A549 (cell line): ENCODE measurements around the gene ZDHHC11. TPM values are rescaled to one million over a fixed set of nuclear protein-coding genes. Genes with fewer than 3 reads are reported as not detected.

ENCODE experiments used
- ATAC-seq, 2 experiments: fragments of 200-7000 bp in 1 of 2; fragments of >200 bp in 1 of 2; cut with Nextera tagmentation in 1 of 2; cut with Tn5 transposase in 1 of 2; 3 replicates each; pipeline versions ENCODE4 v1.8.0 to v1.9.1; 2018 to 2020; ENCODE audit warnings: mild to moderate bottlenecking in 1 of 2, moderate library complexity in 1 of 2
- CTCF ChIA-PET: fragments of 300-600 bp; sonication (Branson Sonifier 250); formaldehyde crosslinking; extraction: SDS; loops from one replicate; lab custom pipeline; 2021; ENCODE audit warnings: antibody characterized with exemption, inconsistent platforms; lab: Yijun Ruan, JAX
- POLR2A ChIA-PET: fragments of 350-600 bp; formaldehyde crosslinking; extraction: SDS; loops from one replicate; lab custom pipeline; 2021; ENCODE audit warnings: antibody characterized with exemption, inconsistent platforms; lab: Yijun Ruan, JAX
- DNase-seq, 2 experiments: peaks; one replicate each; pipeline versions ENCODE4 v3.0.0 to v3.0.0-alpha.2; 2011 to 2016; ENCODE audit warnings: low read depth in 1 of 2, low spot score in 1 of 2
- FAIRE-seq: peaks from 2 replicates; lab custom pipeline; 2011; peaks lifted over from hg19 to GRCh38; lab: Jason Lieb, UNC
- H3K27ac ChIP-seq, 2 experiments: fragments of >200 bp; sonication (Bioruptor Twin); formaldehyde crosslinking; 3 replicates each; pipeline ENCODE4 v1.5.1; 2016 to 2017
- H3K4me1 ChIP-seq: fragments of >200 bp; sonication (Bioruptor Twin); formaldehyde crosslinking; 3 replicates; pipeline ENCODE4 v1.6.1; 2016
- H3K4me2 ChIP-seq: fragments of >200 bp; sonication (Bioruptor Twin); formaldehyde crosslinking; 3 replicates; pipeline ENCODE4 v1.6.1; 2016
- H3K4me3 ChIP-seq: fragments of >200 bp; sonication (Bioruptor Twin); formaldehyde crosslinking; 3 replicates; pipeline ENCODE4 v1.5.1; 2016
- H3K9me3 ChIP-seq: fragments of >200 bp; sonication (Bioruptor Twin); formaldehyde crosslinking; 3 replicates; pipeline ENCODE4 v1.6.1; 2016
- BCL3 ChIP-seq: fragments of >200 bp; sonication (Bioruptor Twin); formaldehyde crosslinking; IDR thresholded peaks from 3 replicates; pipeline ENCODE4 v1.6.1; 2016
- BHLHE40 ChIP-seq: IDR thresholded peaks from 2 replicates; pipeline ENCODE4 v1.6.1; 2012; ENCODE audit warnings: low read depth, low read length, inconsistent platforms
- CBX8 ChIP-seq: fragments of 200-600 bp; sonication (generic); IDR thresholded peaks from 2 replicates; pipeline ENCODE4 v1.6.1; 2016
- CEBPB ChIP-seq, 2 experiments: fragments of >200 bp in 1 of 2; sonication (Bioruptor Twin) in 1 of 2; formaldehyde crosslinking in 1 of 2; IDR thresholded peaks; 2 replicates each; pipeline ENCODE4 v1.6.1; 2012 to 2016
- CHD4 ChIP-seq: fragments of 200-600 bp; sonication (generic); IDR thresholded peaks from 2 replicates; pipeline ENCODE4 v1.6.1; 2016; ENCODE audit warnings: antibody characterized with exemption, mild to moderate bottlenecking, borderline replicate concordance
- CTCF ChIP-seq: fragments of >200 bp; sonication (Bioruptor Twin); formaldehyde crosslinking; IDR thresholded peaks from 3 replicates; pipeline ENCODE4 v1.5.1; 2016
- EHMT2 ChIP-seq: fragments of 200-600 bp; sonication (generic); IDR thresholded peaks from 2 replicates; pipeline ENCODE4 v1.6.1; 2016; ENCODE audit warnings: antibody characterized with exemption, low read depth, mild to moderate bottlenecking, moderate library complexity
- FOSB ChIP-seq: fragments of 250-450 bp; sonication (Bioruptor Pico); IDR thresholded peaks from 2 replicates; pipeline ENCODE4 v1.5.0; 2020; ENCODE audit warnings: mild to moderate bottlenecking, moderate library complexity
- HEYL ChIP-seq: fragments of 250-450 bp; sonication (Bioruptor Pico); IDR thresholded peaks from 2 replicates; pipeline ENCODE4 v1.8.0; 2021; ENCODE audit warnings: mild to moderate bottlenecking, moderate library complexity
- HOXB13 ChIP-seq: fragments of 250-450 bp; sonication (Bioruptor Pico); IDR thresholded peaks from 2 replicates; pipeline ENCODE4 v1.5.0; 2020; ENCODE audit warnings: low read depth, mild to moderate bottlenecking, moderate library complexity
- KDM1A ChIP-seq: fragments of 200-600 bp; sonication (generic); IDR thresholded peaks from 2 replicates; pipeline ENCODE4 v1.6.1; 2016; ENCODE audit warnings: low read depth, mild to moderate bottlenecking
- MAFK ChIP-seq: fragments of 450-650 bp; IDR thresholded peaks from 2 replicates; pipeline ENCODE4 v1.6.1; 2014; ENCODE audit not compliant: partially characterized antibody
- MAZ ChIP-seq: fragments of 150-350 bp; IDR thresholded peaks from 2 replicates; pipeline ENCODE4 v1.6.1; 2014; ENCODE audit warnings: antibody characterized with exemption, low read depth, low read length, borderline replicate concordance
- NFE2L2 ChIP-seq: fragments of 150-350 bp; conservative IDR thresholded peaks from 2 replicates; pipeline ENCODE4 v1.6.1; 2014; ENCODE audit warnings: low read length
- NR3C1 ChIP-seq: fragments of >200 bp; sonication (Bioruptor Twin); formaldehyde crosslinking; IDR thresholded peaks from 3 replicates; pipeline ENCODE4 v1.6.1; 2017
- POLR2A ChIP-seq: IDR thresholded peaks from 2 replicates; pipeline ENCODE4 v1.6.1; 2012; ENCODE audit warnings: mild to moderate bottlenecking, low read length
- POLR2AphosphoS2 ChIP-seq: conservative IDR thresholded peaks from 2 replicates; pipeline ENCODE4 v1.6.1; 2012; ENCODE audit warnings: low read length, improper control_type of control experiment, inconsistent platforms
- RARB ChIP-seq: fragments of 250-450 bp; sonication (Bioruptor Pico); IDR thresholded peaks from 2 replicates; pipeline ENCODE4 v1.8.0; 2021; ENCODE audit warnings: mild to moderate bottlenecking, moderate library complexity
- REST ChIP-seq: fragments of 200-600 bp; sonication (generic); IDR thresholded peaks from 2 replicates; pipeline ENCODE4 v1.6.1; 2016; ENCODE audit warnings: antibody characterized with exemption, mild to moderate bottlenecking, moderate library complexity
- RNF2 ChIP-seq: fragments of 200-600 bp; sonication (generic); IDR thresholded peaks from 2 replicates; pipeline ENCODE4 v1.6.1; 2016; ENCODE audit warnings: low read depth, mild to moderate bottlenecking, antibody characterized with exemption, moderate library complexity, borderline replicate concordance
- TP53 ChIP-seq: fragments of 250-450 bp; sonication (Bioruptor Pico); IDR thresholded peaks from 2 replicates; pipeline ENCODE4 v1.5.0; 2021; ENCODE audit warnings: mild to moderate bottlenecking, moderate library complexity
- WGBS: methylation state at CpG from one replicate; pipeline ENCODE4 v1.1.6; 2017; ENCODE audit errors: missing lambda C conversion rate; 5-methylcytosine and 5-hydroxymethylcytosine counted together
- polyA minus RNA-seq: library from RNA; depleted of rRNA, polyadenylated mRNA; stranded (reverse); fragments of >200 nt; gene quantifications from 2 replicates; pipeline ENCODE4 v1.2.3, GENCODE V29; 2011; rRNA and poly(A)+ RNA removed
- polyA plus RNA-seq, 4 experiments: library from polyadenylated mRNA; depleted of rRNA in 3 of 4; stranded (reverse); fragments of >200 nt; fragmentation: RNase III in 1 of 4; extraction: RNeasy Plus Mini Kit Qiagen cat#74134 plus additional on column Dnase treatment in 1 of 4; gene quantifications; 2 replicates in 3 of 4; 3 replicates in 1 of 4; pipeline ENCODE4 v1.2.3, GENCODE V29; 2011 to 2017

ZDHHC11 gene
- polyA plus RNA-seq (2011; rRNA removed), result 2.6 and 9.9 TPM in 2 replicates
- polyA plus RNA-seq (2012; cell fraction: cytosol; rRNA removed), result 3.8 and 4.7 TPM in 2 replicates
- 67.7 and 100 TPM in 2 replicates for polyA plus RNA-seq (2012; cell fraction: nucleus; rRNA removed)
- polyA plus RNA-seq (2017; fragmentation: RNase III; extraction: RNeasy Plus Mini Kit Qiagen cat#74134 plus additional on column Dnase treatment), result 12.9 to 16.0 TPM (median 13.7 TPM) in 3 replicates
- polyA minus RNA-seq, result 13.4 and 20.0 TPM in 2 replicates

GRCh38 chr5:850511-851006 lies at the start of gene ZDHHC11:
ZDHHC11 (minus strand) TSS chr5:850986; CDS start chr5:850602, 384 bp downstream.
- Histone ChIP-seq H3K4me1 (no peaks in the 10 kb centered on the region), H3K27ac (no peak within 1 kb of the TSS)
- WGBS, result 98% methylated on average over 26 of the region's 27 CpGs
- POLR2A ChIA-PET, result no interaction called here
- no peak for TF ChIP-seq CEBPB (IDR thresholded peaks at IDR 0.05)
- no peak for TF ChIP-seq CBX8
- no peak for TF ChIP-seq RARB (CRISPR knock-in tag)
- TF ChIP-seq HEYL (CRISPR knock-in tag), result no peak
- no peak for TF ChIP-seq NR3C1
- no peak for TF ChIP-seq BCL3
- no peak for TF ChIP-seq BHLHE40
- TF ChIP-seq CHD4, result no peak
- TF ChIP-seq TP53, result no peak
- no peak for TF ChIP-seq RNF2
- no peak for TF ChIP-seq NFE2L2
- no peak for TF ChIP-seq POLR2AphosphoS2
- TF ChIP-seq HOXB13 (CRISPR knock-in tag), result no peak
- TF ChIP-seq, all 56 proteins: peak for 0
- Histone ChIP-seq H3K9me3 (no peaks in the 10 kb centered on the region), H3K4me2 (no peak within 1 kb of the TSS), H3K4me3 (no peak within 1 kb of the TSS)
- DNase-seq, result no peak
- no peak for FAIRE-seq
- CTCF ChIA-PET, result interaction anchor here (0.6 kb wide), 1 partner anchor 458 kb away, joined by 3 read pairs; no protein-coding TSS in a partner anchor
- ATAC-seq, result no peak

- DNase-seq (no peak), ATAC-seq (no peak), FAIRE-seq (no peak)
- peaks cover 20% of the 10 kb centered on the region for H3K4me1 ChIP-seq
- TF ChIP-seq POLR2AphosphoS2, result no peak
- peak; percentile 55 for TF ChIP-seq MAFK
- ChIA-PET POLR2A (interaction anchor here (1.5 to 1.9 kb wide), 2 partner anchors 9 to 13 kb away, joined by 4 to 7 read pairs; no protein-coding TSS in a partner anchor), CTCF (interaction anchor here (0.8 to 8.9 kb wide), 5 partner anchors 11 to 577 kb away, joined by 3 to 89 read pairs (median 4); no protein-coding TSS in a partner anchor)
- H3K27ac ChIP-seq, result peak overlapping the region; percentile 98 to 100
- H3K4me2 ChIP-seq, result peak overlapping the region; percentile 80
- H3K9me3 ChIP-seq, result no peaks in the 10 kb centered on the region
- H3K4me3 ChIP-seq, result peak overlapping the region; percentile 96
- 60% methylated on average over 7 of the region's 9 CpGs for WGBS
Measured at GRCh38 chr5:893711-894110, 42.9 kb upstream of the ZDHHC11 start.

GRCh38 chr5:893137-893506 lies 42.3 kb upstream of the ZDHHC11 start:
- ChIA-PET CTCF (interaction anchor here (0.8 to 8.9 kb wide), 6 partner anchors 11 to 576 kb away, joined by 3 to 89 read pairs (median 5); no protein-coding TSS in a partner anchor), POLR2A (interaction anchor here (1.9 kb wide), 1 partner anchor 10 kb away, joined by 7 read pairs; no protein-coding TSS in a partner anchor)
- no peak for DNase-seq
- Histone ChIP-seq H3K27ac (peak overlapping the region; percentile 98 to 100), H3K4me3 (peak overlapping the region; percentile 96), H3K4me2 (peak overlapping the region; percentile 80), H3K9me3 (no peaks in the 10 kb centered on the region), H3K4me1 (peaks cover 20% of the 10 kb centered on the region)
- 3% methylated on average over 12 of the region's 31 CpGs for WGBS
- ATAC-seq, result peak; percentile 7 to 26; a peak in 3 of 6 replicates
- no peak for TF ChIP-seq BCL3
- no peak for TF ChIP-seq EHMT2
- no peak for TF ChIP-seq HOXB13 (CRISPR knock-in tag)
- TF ChIP-seq POLR2A, result no peak
- TF ChIP-seq MAZ, result no peak
- no peak for TF ChIP-seq REST
- no peak for TF ChIP-seq CTCF
- TF ChIP-seq FOSB (CRISPR knock-in tag), result no peak
- no peak for TF ChIP-seq CHD4
- TF ChIP-seq KDM1A, result no peak
- no peak for FAIRE-seq
